Astrocyte of the hippocampus (primary cell): ENCODE measurements around the gene FLNB.
"Not testable (repeated sequence)": the region's sequence is repeated elsewhere in the genome, so short reads cannot be mapped to it uniquely, and the experiment has no call there.

ENCODE experiments used
- DNase-seq: peaks from one replicate; pipeline ENCODE4 v3.0.0; 2011; ENCODE audit warnings: low read depth, low spot score

The FLNB gene

DNA sequence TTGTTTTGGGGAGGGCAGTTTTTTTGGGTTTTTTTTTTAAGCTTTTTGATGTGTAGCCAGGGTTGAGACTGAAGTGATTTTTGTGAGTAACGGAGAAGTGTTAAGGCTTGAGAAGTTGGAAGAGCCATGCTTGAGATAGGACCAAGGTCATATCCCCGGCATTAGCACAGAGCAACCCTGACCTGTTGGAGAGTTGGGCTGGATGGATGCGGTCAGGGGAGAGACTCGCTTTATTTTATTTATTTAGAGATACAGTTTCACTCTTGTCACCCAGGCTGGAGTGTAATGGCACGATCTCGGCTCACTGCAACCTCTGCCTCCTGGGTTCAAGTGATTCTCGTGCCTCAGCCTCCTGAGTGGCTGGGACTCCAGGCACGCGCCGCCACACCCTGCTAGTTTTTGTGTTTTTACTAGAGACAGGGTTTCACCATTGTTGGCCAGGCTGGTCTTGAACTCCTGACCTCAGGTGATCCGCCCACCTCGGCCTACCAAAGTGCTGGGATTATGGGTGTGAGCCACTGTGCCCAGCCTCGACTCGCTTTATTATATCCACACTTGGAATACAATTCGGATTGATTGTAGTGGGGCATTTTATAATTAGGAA lies 43.5 kb downstream of the FLNB start:
- not testable (repeated sequence) for DNase-seq

DNA sequence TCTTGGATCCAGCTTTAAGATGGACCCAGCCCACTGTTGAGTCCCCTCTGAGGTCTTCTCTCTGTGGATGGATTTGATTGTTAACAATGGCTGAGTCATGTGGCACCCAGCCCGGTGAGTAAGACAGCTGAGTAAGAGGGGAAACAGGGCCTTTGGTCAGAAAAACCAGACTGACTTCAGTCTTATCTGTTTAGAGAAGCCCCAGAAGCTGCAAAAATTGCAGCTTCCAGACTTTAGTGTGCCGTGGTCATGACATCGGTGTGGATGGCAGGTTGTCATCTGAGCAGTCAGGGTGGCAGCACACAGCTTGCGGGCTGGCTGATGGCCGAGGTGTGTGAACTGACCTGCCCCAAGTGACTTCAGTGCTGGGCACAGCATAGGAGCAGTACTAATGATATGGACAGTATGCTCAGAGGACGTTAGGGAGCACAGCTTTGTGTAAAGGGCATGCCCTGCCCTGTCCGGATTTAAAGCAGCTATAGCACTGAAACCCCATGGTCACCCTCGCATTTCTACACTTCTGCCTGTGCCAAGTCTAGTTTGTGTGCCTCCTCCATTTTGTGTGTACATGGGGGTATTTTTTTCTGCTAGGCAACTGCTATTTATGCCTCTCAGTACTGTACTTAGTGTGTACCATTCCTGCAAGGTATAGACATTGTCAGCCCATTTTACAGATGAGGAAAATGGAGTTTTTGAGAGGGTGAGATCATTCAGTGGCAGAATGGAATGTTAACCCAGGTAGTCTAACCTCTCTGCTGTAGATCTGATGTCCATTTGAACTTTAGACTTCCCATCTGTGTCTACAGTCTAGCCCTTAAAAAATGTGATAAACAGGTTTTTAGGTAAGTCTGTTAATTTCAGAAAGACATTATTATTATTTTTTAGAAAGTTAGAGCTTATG lies 44.4 kb downstream of the FLNB start:
- DNase-seq = peak; percentile 97

GRCh38 chr3:58054652-58055051 lies 46.4 kb downstream of the FLNB start:
- DNase-seq = no peak

- no peak for DNase-seq
Measured at GRCh38 chr3:58055314-58055713, 47.1 kb downstream of the FLNB start.

DNA sequence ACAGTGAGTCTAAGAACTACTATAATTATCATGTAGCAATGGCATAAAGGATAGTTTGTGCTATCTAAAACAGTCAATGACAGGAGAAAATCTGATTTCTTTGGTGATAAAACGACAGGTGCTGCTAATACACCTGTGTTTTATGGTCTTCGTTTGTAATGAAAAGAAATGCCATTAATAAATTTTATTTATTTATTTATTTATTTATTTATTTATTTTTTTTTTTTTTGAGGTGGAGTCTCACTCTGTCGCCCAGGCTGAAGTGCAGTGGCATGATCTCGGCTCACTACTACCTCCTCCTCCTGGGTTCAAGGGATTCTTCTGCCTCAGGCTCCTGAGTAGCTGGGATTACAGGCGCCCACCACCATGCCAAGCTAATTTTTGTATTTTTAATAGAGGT lies 47.7 kb downstream of the FLNB start:
- not testable (repeated sequence) for DNase-seq

- DNase-seq = no peak
Measured at GRCh38 chr3:58058361-58059263, 50.4 kb downstream of the FLNB start.

DNA sequence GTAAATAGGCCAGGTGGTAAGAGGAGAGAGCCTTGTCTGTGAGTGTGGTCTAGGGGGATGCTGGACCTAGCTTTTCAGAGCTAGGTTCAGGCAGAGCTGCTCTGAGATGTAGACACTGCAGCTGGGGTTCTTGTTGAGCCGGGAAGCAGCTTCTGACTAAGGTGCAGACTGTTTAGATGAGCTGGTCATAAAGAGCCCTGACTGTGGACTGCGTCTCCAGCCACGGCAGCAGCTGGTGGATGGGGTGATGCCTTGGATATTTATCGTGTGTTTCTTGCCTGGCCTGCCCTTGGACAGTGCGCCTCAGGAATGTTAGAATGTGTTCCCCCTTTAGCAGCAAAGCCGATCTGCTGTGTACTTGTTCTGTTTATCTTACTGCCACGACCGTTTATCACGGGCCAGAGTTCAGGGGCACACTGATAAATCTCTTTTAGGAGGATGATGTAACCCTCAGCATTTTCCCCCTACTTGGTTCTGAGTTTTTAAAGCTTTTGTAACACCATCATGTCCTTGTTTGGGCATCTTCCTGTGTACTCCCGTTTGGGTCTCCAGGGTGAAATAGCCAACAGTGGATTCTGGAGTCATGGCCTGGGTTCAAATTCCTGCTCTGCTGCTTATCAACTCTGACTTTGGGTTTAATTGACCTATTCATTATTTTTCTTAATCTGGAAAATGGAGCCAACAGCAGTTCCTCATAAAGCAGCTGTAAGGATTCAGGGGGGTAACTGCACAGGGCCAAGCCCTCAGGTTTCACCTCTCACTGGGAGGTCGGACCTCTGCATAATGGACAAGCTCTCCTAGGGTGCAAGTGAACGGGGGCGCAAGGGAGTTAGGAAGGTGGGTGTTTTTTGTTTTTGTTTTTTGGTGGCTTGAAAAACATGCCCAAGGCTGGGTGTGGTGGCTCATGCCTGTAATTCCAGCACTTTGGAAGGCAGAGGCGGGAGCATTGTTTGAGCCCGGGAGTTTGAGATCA lies 51.4 kb downstream of the FLNB start:
- DNase-seq = peak; percentile 75

- DNase-seq = no peak
Measured at GRCh38 chr3:58062472-58062871, 54.2 kb downstream of the FLNB start.

GRCh38 chr3:58063022-58063815 lies 55.0 kb downstream of the FLNB start:
- DNase-seq = peak; percentile 93

- DNase-seq = no peak
Measured at GRCh38 chr3:58064923-58065638, 56.9 kb downstream of the FLNB start.

GRCh38 chr3:58065700-58066167 lies 57.5 kb downstream of the FLNB start:
- no peak for DNase-seq

DNA sequence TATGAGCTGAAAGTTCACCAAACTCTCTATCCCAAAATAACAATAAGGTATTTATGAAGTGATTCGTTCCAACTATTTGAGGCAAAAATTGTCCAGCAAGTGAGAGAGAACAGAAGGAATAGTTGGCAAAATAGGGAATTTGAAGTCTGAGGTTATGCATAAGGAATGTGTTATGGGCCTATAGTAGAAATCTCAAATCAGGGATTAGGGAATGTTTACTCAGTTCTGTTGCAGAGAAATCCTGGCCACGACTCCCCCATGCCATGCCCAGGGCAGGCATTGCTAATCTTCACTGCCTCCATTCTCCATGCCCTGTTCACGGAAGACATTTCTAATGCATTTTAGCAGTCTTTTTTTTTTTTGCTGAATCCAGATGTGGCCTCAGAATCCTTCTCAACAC lies 58.6 kb downstream of the FLNB start:
- DNase-seq = peak; percentile 77

- DNase-seq = no peak
Measured at GRCh38 chr3:58068122-58068809, 60.0 kb downstream of the FLNB start.

- no peak for DNase-seq
Measured at GRCh38 chr3:58071480-58071971, 63.3 kb downstream of the FLNB start.

- DNase-seq = peak; percentile 94
Measured at GRCh38 chr3:58072052-58072762, 64.0 kb downstream of the FLNB start.

GRCh38 chr3:58072763-58073130 lies 64.5 kb downstream of the FLNB start:
- DNase-seq = no peak

GRCh38 chr3:58073301-58074108 lies 65.3 kb downstream of the FLNB start:
- no peak for DNase-seq
